Chondrocyte (in vitro differentiated cells): Measurements from ENCODE around the gene SIK2. TPM values are rescaled to one million over a fixed set of nuclear protein-coding genes. Genes with fewer than 3 reads are reported as not detected.

Experiments used
- DNase-seq: peaks from one replicate; pipeline ENCODE4 v3.0.0; 2021; ENCODE audit warnings: mixed read lengths, low spot score
- H3K27ac Mint-ChIP-seq: one replicate; pipeline ENCODE4 v1.8.0; 2021; ENCODE audit warnings: mild to moderate bottlenecking, moderate library complexity, mixed read lengths; ENCODE audit not compliant: unreplicated experiment
- H3K27me3 Mint-ChIP-seq: 2 replicates; pipeline ENCODE4 v1.8.0; 2021; ENCODE audit warnings: low read depth, mixed read lengths
- H3K36me3 Mint-ChIP-seq: 2 replicates; pipeline ENCODE4 v1.8.0; 2021; ENCODE audit warnings: low read depth, mixed read lengths
- H3K4me1 Mint-ChIP-seq: 2 replicates; pipeline ENCODE4 v1.8.0; 2021; ENCODE audit warnings: low read depth, mild to moderate bottlenecking, mixed read lengths
- H3K4me3 Mint-ChIP-seq: one replicate; pipeline ENCODE4 v1.8.0; 2021; ENCODE audit warnings: mild to moderate bottlenecking, moderate library complexity, mixed read lengths; ENCODE audit not compliant: unreplicated experiment
- H3K9me3 Mint-ChIP-seq: 2 replicates; pipeline ENCODE4 v1.8.0; 2021; ENCODE audit warnings: low read depth, mixed read lengths
- long read RNA-seq: library from polyadenylated mRNA; stranded (forward); transcript quantifications from one replicate; pipeline ENCODE4 v2.0.0, GENCODE V29; 2021
- total RNA-seq: library from RNA; stranded (reverse); gene quantifications from 3 replicates; pipeline ENCODE4 v1.2.1, GENCODE V29; 2021
- TF ChIP-seq, protein P1 (sequence below): fragments of 200-600 bp; sonication (generic); IDR thresholded peaks from 2 replicates; pipeline ENCODE4 v1.5.0; 2021; ENCODE audit warnings: antibody characterized with exemption, mild to moderate bottlenecking, moderate library complexity

SIK2 gene
- 12.9 to 16.2 TPM (median 14.4 TPM) in 3 replicates for total RNA-seq
- long read RNA-seq, partial matches to known transcripts = 0 of 3 reads
- long read RNA-seq, other reads (novel, unspliced or antisense) = 3 of 3 reads

DNA sequence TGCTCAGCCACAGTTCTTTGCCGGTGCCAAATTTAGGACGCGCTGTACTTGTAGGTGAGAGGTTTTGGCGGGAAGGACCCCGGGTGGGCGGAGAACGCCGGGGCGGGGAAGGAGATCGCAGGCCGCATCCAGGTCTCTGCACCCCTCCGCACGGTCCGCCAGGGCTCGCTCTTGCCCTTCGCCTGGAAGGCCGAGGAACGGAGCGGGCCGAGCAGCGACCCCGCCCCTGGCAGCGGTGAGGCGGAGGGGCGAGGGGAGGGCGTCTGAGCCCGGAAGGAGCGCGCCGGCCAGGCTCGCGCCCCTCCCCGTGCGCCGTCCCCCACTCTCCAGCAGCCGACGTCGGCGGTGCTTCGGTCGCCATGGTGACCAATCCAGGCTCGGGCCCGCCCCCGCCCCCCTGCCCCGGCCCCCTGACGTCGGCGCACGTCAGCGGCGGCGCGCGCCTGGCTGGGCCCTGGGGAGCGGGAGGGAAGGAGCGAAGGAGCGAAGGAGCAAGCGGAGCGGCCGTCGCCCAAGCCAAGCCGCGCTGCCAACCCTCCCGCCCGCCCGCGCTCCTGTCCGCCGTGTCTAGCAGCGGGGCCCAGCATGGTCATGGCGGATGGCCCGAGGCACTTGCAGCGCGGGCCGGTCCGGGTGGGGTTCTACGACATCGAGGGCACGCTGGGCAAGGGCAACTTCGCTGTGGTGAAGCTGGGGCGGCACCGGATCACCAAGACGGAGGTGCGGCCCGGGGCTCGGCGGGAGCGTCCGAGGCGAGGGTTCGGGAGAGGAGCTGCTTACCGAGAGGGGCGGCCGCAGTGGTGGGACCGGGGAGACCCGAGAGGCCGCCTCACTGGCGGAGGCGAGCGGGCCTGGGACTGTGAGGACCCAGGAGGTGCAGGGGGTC lies at the start of gene SIK2:
Gene SIK2, plus strand, starts transcription at position 471 of the 886 bp plus-strand sequence. Its CDS starts 115 bp downstream, at position 586.
- no peaks in the 10 kb centered on the region for H3K36me3 Mint-ChIP-seq
- no peaks in the 10 kb centered on the region for H3K27me3 Mint-ChIP-seq
- peak within 1 kb of the TSS; percentile 86 for H3K4me3 Mint-ChIP-seq
- H3K9me3 Mint-ChIP-seq = no peaks in the 10 kb centered on the region
- peak; percentile 98 for DNase-seq
- TF ChIP-seq, protein P1, sequence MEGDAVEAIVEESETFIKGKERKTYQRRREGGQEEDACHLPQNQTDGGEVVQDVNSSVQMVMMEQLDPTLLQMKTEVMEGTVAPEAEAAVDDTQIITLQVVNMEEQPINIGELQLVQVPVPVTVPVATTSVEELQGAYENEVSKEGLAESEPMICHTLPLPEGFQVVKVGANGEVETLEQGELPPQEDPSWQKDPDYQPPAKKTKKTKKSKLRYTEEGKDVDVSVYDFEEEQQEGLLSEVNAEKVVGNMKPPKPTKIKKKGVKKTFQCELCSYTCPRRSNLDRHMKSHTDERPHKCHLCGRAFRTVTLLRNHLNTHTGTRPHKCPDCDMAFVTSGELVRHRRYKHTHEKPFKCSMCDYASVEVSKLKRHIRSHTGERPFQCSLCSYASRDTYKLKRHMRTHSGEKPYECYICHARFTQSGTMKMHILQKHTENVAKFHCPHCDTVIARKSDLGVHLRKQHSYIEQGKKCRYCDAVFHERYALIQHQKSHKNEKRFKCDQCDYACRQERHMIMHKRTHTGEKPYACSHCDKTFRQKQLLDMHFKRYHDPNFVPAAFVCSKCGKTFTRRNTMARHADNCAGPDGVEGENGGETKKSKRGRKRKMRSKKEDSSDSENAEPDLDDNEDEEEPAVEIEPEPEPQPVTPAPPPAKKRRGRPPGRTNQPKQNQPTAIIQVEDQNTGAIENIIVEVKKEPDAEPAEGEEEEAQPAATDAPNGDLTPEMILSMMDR = peak; percentile 96
- peaks cover 33% of the 10 kb centered on the region for H3K4me1 Mint-ChIP-seq
- H3K27ac Mint-ChIP-seq = peak within 1 kb of the TSS; percentile 84

DNA sequence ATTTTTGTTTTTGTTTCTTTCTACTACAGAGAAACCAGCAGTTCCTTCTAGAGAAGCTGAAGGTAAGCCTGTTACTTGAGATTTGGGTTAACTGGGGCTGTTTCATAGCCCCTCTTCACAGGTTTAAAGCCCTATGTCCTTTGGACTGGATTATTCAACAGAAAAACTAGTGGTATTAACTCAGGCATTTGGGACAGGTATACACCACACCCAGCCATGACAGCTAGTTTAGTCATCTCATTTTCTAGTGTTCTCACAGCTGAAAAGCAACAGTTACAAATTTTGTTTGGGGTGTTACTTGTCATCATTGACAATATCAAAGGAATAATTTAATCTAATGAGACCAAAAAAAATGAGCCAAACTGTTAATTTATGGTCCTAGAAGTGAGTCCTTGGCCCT lies 47.7 kb upstream of the SIK2 start:
- Mint-ChIP-seq H3K27me3 (no peaks in the 10 kb centered on the region), H3K27ac (no peak overlapping the region), H3K4me3 (no peak overlapping the region), H3K4me1 (peaks cover 33% of the 10 kb centered on the region), H3K36me3 (peaks cover 9% of the 10 kb centered on the region), H3K9me3 (no peaks in the 10 kb centered on the region)
- DNase-seq = no peak
- TF ChIP-seq, protein P1 = no peak

DNA sequence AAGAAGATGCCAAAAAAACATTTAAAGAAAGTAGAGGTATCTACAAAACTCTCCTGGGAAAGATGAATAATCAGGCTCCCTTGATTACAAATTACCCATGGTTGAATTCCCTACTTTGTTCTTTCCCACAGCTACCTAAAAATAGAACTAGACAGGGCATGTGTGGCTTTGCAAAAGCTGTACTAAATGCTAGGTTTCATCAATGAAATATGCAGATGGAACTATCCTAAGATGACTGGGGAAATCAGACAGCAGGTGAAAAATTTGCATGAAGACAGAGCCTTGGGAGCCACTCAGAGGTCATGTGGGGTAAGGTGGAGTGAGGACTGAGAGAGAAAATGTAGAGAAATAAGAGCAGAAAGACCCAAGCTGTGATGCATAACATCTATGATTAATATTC lies 47.0 kb upstream of the SIK2 start:
- peaks cover 40% of the 10 kb centered on the region for H3K4me1 Mint-ChIP-seq
- H3K36me3 Mint-ChIP-seq = peaks cover 8% of the 10 kb centered on the region
- H3K9me3 Mint-ChIP-seq = no peaks in the 10 kb centered on the region
- TF ChIP-seq, protein P1 = no peak
- peak overlapping the region; percentile 50 for H3K27ac Mint-ChIP-seq
- H3K4me3 Mint-ChIP-seq = no peak overlapping the region
- DNase-seq = no peak
- no peaks in the 10 kb centered on the region for H3K27me3 Mint-ChIP-seq

DNA sequence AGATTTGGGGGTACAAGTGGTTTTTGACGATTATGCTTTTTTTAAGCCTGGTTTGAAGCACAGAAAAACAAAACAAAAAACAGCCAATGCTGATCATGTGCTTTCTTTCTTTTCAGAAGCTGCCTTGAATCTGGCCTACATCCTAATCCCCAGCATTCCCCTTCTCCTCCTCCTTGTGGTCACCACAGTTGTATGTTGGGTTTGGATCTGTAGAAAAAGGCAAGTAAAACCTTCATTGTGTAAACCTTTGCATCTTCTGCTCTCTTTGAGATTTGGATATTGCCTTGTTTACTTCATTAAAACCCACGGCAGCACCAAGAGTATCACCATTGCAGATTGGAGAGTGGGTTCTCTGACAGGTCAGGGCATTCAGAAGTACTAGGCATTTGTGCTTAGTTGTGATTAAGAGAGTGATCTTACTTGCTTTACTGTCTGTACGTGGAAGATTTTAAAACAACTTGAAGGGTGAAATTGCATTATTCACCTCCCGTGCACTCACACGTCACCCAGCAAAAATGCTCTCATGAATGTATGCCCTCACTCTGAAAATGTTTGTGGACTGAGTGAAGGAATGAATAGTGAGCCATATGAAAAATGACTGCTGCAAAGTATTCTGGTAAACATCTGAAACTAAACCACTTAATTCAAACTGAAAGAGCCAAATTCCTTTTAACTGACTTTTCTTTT lies 44.7 kb upstream of the SIK2 start:
- H3K4me3 Mint-ChIP-seq = no peak overlapping the region
- H3K36me3 Mint-ChIP-seq = peaks cover 2% of the 10 kb centered on the region
- peaks cover 61% of the 10 kb centered on the region for H3K4me1 Mint-ChIP-seq
- H3K27me3 Mint-ChIP-seq = no peaks in the 10 kb centered on the region
- H3K9me3 Mint-ChIP-seq = no peaks in the 10 kb centered on the region
- no peak for DNase-seq
- TF ChIP-seq, protein P1 = no peak
- peak overlapping the region; percentile 97 for H3K27ac Mint-ChIP-seq

DNA sequence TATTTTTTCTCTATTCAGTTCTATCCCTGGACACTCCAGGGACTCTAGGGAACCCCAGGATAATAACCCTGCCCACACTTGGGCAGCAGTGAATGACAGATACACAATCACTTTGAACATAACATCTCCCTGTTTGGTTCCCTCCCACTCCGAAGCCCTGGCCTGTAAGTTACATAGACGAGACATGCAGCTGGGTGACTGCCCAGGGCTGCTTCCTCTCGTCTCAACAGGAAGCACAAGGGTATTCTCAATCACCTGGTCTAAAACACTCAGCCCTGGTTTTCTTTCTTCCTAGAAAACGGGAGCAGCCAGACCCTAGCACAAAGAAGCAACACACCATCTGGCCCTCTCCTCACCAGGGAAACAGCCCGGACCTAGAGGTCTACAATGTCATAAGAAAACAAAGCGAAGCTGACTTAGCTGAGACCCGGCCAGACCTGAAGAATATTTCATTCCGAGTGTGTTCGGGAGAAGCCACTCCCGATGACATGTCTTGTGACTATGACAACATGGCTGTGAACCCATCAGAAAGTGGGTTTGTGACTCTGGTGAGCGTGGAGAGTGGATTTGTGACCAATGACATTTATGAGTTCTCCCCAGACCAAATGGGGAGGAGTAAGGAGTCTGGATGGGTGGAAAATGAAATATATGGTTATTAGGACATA lies 42.3 kb upstream of the SIK2 start:
- Mint-ChIP-seq H3K4me3 (no peak overlapping the region), H3K27me3 (no peaks in the 10 kb centered on the region), H3K4me1 (peaks cover 58% of the 10 kb centered on the region), H3K36me3 (peaks cover 2% of the 10 kb centered on the region), H3K27ac (peak overlapping the region; percentile 57), H3K9me3 (no peaks in the 10 kb centered on the region)
- no peak for DNase-seq
- TF ChIP-seq, protein P1 = no peak
